GM19395 (cell line): ENCODE results near the gene TAAR6.
"Not testable (repeated sequence)": the region's sequence is repeated elsewhere in the genome, so short reads cannot be mapped to it uniquely, and the experiment has no call there.

Source experiments
- ATAC-seq: cut with Tn5 transposase; IDR thresholded peaks from one replicate; pipeline ENCODE4 v1.9.1; 2021; ENCODE audit warnings: mild to moderate bottlenecking, moderate library complexity; ENCODE audit not compliant: unreplicated experiment

The TAAR6 gene

DNA sequence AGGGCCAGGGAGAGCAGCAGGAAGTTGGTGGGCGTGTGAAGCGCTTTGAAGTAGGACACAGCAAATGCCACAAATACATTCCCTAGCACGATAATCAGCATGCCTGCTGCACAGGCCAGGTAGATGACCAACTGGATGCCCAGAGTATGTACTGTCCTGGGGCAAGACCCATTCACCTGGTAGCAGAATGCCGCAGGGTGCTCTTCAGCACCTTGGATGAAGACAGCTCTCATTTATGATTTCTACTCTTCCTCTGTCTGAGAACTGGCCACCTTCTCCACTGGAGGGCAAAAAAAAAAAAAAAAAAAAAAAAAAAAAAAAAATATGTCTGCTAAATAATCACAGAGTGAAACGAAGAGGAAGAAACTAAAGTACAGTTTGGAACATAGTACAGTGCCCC is 19.3 kb downstream of the TAAR6 start, which contains the start of gene TAAR5:
TSS of gene TAAR5 (minus strand) at position 288 of the 400 bp plus-strand sequence. CDS start at position 233, 55 bp downstream.
- ATAC-seq, result no peak

DNA sequence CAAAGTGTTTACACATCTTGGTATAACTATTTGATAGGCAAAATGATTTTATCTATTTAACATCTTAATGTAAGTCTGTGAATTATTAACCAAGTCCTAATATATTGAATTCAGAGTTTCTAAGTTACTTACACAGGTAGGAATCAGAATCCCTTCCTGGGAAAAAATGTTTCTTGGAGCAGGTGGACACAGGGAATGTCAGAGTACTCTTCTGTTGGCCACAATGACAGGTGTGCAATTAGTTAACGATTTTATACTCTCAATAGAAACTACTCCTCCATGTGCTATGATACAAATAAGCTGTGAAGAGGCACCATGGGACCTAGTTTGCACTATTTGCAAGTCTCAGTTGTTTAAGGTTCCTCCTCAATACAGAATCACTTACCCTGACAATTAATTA is 20.2 kb downstream of the TAAR6 start:
- ATAC-seq, result no peak

DNA sequence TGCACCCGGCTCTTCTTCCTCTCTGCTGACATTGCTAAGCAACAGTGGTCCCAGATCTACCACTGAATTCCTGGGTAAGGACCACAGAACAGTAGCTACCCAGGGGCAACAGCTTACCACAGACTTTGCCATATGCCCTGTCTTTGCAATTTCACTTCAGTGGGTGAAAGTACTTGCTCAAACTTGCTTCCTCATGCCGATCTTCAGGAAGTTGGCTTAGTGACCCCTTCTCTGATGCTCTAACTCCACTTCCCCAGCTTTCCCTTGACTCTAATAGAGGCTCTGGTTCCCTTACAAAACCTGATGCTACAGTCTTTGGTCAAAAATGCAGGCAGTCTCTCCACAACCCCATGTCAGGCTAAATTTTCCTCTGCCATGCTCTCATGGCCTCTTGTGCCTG is 22.7 kb downstream of the TAAR6 start:
- no peak for ATAC-seq

- no peak for ATAC-seq
Observed at GRCh38 chr6:132596201-132596600, 26.1 kb downstream of the TAAR6 start.

DNA sequence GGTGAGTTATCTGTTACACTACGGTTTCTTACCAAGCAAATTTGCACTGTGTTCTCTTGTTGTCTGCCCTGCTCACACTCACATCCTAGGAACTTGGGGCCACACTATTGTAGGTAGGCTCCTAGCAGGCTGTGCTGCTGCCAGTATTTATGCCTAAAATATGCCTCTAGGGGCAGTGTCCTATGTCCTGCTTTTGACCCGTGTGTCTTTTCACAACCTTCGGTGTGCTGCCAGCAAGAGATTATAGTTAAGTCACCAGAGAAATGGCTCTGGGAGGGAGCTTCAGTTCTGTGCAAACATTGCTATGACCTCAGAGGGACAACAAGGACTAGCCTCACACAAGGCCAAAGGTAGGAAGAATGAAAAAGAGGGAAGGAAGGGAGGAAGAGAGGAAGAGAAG is 28.4 kb downstream of the TAAR6 start:
- peak; percentile 81 for ATAC-seq

- not testable (repeated sequence) for ATAC-seq
Observed at GRCh38 chr6:132600900-132601299, 30.8 kb downstream of the TAAR6 start.

DNA sequence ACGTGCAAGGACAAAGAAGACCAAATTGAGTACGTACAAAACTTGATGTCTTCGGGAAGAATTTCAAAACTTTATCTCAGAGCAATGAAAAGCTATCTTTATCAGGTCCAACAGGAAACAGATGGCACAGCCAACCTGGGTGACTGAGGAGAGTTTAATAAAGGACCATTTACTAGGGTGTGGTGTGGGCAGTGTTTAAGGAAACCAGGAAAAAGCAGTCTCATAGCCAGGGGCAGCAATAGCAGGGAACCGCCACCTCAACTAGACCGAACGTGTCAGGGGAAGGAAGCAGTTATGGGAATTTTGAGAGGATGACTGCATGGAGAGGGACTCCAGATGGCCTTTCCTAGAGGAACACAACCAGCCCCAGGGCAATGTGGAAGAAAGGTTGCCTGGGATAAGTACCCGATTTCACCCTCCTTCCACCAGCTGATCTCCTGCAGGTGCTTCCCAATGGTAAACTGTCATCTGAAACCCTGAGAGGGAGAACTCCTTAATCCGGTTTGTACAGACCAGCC is 34.6 kb downstream of the TAAR6 start:
- ATAC-seq, result no peak

GRCh38 chr6:132607544-132608233 is 37.6 kb downstream of the TAAR6 start:
- ATAC-seq, result peak; percentile 71

DNA sequence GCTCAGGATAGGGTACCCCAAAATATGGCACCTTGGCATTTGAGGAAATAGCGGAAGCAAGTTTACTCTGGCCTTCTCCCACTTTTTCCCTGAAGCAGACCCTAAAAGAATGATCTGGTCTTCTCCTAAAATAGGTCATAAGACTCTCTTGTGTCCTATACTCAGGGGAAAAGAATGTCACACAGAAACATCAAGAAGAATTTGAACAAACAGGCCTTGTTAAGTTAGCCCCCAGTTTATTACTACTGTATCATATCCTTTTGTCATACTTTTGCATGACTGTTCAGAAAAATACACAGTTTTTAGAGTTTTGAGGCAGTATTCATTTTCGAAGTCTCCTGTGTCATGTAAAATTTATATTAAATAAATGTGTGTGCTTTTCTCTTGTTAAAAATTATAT is 41.5 kb downstream of the TAAR6 start:
- ATAC-seq, result no peak

DNA sequence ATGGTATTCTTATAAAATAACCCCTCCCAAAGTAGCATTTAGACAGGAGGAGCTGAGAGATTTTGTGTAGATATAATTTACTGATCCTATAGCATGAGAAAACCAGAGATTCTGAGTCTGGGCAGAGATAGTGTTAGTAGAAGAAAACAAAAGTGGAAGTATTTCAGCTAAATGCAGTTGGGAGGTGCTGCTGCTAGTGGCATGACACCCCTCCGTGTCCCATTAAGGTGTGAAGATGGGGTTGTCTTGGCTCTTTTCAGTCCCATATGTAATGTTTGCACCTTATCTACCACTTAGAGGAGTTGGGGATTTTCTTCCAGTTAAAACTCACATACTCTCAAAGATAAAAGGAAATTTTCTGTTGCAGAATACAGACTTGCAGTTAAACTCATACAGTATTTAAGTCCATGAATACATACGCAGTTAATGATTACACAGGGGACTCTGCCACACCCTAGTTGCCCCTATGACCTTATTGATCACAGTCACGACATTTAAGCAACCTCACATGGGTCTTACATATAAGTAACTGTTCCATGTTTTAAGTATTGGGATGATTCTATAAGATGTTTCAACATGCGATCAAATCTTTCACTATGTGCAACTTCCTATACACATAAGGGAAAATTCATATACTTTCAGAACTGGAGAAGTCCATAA is 42.5 kb downstream of the TAAR6 start:
- no peak for ATAC-seq

GRCh38 chr6:132614554-132614953 is 44.4 kb downstream of the TAAR6 start:
- ATAC-seq, result no peak

DNA sequence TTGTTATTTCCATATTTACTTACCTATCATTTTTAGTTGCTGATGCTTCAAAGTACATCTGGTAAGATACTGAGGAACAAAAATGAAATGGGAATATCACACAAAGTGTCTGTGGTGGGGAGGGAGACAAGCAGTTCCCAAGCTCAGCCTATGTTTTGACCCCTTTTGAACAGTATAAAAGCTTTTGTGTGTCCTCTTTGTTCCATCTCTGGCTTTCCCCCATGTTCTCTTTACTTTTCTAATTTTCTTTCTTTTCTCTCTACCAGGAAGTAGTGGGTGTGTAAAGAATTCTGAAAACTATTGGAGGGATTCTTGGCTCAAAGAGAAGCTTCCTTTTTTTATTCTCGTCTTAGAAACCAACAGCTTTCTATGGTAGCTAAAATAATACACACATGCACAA is 46.6 kb downstream of the TAAR6 start:
- ATAC-seq, result no peak
